ENCODE data around the gene CKMT1B.
"Not testable (repeated sequence)": the region's sequence is repeated elsewhere in the genome, so short reads cannot be mapped to it uniquely, and the experiment has no call there.

Gene CKMT1B

DNA sequence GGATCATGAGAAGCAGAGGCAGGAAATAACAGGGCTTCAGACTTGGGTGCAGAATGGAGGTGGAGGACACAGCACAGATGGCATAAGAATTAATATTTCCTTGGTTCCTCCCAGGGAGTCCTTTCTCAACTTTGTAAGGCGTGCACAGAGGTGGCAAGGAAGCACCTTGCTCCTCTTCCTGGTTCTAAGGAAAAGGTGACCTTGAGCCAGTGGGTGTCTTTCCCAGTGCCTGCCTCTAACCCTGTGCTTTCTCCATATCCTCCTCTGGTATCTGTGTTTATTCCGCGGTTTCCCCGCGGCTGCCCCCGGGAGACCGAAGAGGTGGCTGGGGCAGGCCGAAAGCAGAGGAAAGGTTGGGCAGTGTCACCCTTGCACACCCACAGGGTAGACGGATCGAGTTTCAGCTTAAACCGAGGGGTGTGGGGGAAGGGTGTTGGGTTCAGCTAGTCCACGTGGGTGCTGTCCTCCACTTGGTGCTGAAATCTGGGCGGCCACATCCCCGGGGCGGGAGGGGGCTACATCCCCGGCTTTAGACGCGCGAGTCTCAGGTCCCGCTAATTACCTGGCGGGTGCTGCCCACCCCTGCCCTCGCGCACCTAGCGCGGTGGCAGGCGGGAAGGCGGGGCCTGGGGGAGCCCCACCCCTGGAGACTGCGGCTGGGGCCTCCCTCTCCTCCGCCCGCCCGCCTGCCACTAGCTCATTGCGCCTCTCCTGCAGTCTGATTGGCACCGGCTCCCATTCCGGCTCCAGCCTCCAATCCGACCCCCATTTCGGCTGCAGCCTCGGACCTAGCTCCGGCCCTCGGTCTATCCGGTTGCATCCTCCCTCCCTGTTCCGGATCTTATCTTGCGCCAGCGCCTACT lies at the start of gene CKMT1B:
TSS of gene CKMT1B (plus strand) at position 700 of the 863 bp plus-strand sequence. CDS start 192 bp downstream, outside the sequence.
- H3K4me3 ChIP-seq (replicated peaks in 1 of 2; ENCODE audit: low read depth in 2 of 2, low read length in 2 of 2); DNase-seq (ENCODE audit: low read depth in 2 of 2): not testable (repeated sequence)

DNA sequence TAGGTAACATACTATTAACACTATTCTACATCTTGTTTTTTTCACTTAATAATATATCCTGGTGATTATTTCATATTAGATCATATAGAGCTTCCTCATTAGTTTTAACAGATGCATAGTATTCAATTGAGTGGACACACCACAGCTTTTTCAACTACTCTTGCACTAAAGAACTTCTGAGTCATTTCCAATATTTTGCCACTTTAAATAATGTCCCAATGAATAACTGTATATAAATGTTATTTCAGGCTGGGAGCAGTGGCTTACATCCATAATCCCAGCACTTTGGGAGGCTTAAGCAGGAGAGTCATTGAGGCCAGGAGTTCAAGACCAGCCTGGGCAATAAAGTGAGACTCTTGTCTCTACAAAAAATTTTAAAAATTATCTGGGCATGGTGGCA lies 49.6 kb upstream of the CKMT1B start:
- no peak overlapping the region for H3K4me3 ChIP-seq (replicated peaks in 1 of 2; ENCODE audit: low read depth in 2 of 2, low read length in 2 of 2)
- TF ChIP-seq, protein P1, sequence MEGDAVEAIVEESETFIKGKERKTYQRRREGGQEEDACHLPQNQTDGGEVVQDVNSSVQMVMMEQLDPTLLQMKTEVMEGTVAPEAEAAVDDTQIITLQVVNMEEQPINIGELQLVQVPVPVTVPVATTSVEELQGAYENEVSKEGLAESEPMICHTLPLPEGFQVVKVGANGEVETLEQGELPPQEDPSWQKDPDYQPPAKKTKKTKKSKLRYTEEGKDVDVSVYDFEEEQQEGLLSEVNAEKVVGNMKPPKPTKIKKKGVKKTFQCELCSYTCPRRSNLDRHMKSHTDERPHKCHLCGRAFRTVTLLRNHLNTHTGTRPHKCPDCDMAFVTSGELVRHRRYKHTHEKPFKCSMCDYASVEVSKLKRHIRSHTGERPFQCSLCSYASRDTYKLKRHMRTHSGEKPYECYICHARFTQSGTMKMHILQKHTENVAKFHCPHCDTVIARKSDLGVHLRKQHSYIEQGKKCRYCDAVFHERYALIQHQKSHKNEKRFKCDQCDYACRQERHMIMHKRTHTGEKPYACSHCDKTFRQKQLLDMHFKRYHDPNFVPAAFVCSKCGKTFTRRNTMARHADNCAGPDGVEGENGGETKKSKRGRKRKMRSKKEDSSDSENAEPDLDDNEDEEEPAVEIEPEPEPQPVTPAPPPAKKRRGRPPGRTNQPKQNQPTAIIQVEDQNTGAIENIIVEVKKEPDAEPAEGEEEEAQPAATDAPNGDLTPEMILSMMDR (IDR thresholded peaks at IDR 0.05; ENCODE audit: low read depth, low read length) = no peak
- peak in 1 of 2 donors; percentile 32 for DNase-seq (ENCODE audit: low read depth in 2 of 2)

GRCh38 chr15:43545426-43545825 lies 48.4 kb upstream of the CKMT1B start:
- TF ChIP-seq, protein P1 (IDR thresholded peaks at IDR 0.05; ENCODE audit: low read depth, low read length) = no peak
- no peak for DNase-seq (ENCODE audit: low read depth in 2 of 2)
- H3K4me3 ChIP-seq (replicated peaks in 1 of 2; ENCODE audit: low read depth in 2 of 2, low read length in 2 of 2) = no peak overlapping the region

GRCh38 chr15:43547539-43547938 lies 46.3 kb upstream of the CKMT1B start:
- no peak overlapping the region for H3K4me3 ChIP-seq (replicated peaks in 1 of 2; ENCODE audit: low read depth in 2 of 2, low read length in 2 of 2)
- DNase-seq (ENCODE audit: low read depth in 2 of 2) = no peak
- TF ChIP-seq, protein P1 (IDR thresholded peaks at IDR 0.05; ENCODE audit: low read depth, low read length) = no peak

GRCh38 chr15:43550527-43551363 lies 43.1 kb upstream of the CKMT1B start:
- TF ChIP-seq, protein P1 (IDR thresholded peaks at IDR 0.05; ENCODE audit: low read depth, low read length) = no peak
- DNase-seq (ENCODE audit: low read depth in 2 of 2) = peak; percentile 54 to 64
- no peak overlapping the region for H3K4me3 ChIP-seq (replicated peaks in 1 of 2; ENCODE audit: low read depth in 2 of 2, low read length in 2 of 2)

GRCh38 chr15:43552256-43552655 lies 41.6 kb upstream of the CKMT1B start:
- H3K4me3 ChIP-seq (replicated peaks in 1 of 2; ENCODE audit: low read depth in 2 of 2, low read length in 2 of 2) = no peak overlapping the region
- no peak for DNase-seq (ENCODE audit: low read depth in 2 of 2)
- TF ChIP-seq, protein P1 (IDR thresholded peaks at IDR 0.05; ENCODE audit: low read depth, low read length) = no peak

- DNase-seq (ENCODE audit: low read depth in 2 of 2) = no peak
- no peak overlapping the region for H3K4me3 ChIP-seq (replicated peaks in 1 of 2; ENCODE audit: low read depth in 2 of 2, low read length in 2 of 2)
- TF ChIP-seq, protein P1 (IDR thresholded peaks at IDR 0.05; ENCODE audit: low read depth, low read length) = no peak
Measured at GRCh38 chr15:43552986-43553385, 40.8 kb upstream of the CKMT1B start.

DNA sequence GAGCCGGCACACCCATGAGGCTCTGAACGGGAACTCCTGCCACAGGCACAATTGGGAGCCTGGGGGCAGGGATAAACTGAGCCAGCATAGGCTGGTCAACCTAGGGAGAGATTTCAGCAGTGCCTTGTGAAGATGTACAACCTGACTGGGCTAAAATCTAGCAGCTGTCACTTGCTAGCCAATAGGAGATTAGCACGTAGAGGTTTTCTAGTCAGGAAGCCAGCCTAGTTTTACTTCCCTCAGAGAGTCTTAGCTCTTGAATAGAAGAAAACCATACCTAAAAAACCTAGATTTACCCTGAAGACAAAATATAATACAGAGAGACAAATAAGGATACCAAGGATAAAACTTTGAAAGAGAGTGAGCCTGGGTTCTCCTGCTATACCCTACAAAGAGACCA lies 31.1 kb upstream of the CKMT1B start:
- not testable (repeated sequence) for H3K4me3 ChIP-seq (replicated peaks in 1 of 2; ENCODE audit: low read depth in 2 of 2, low read length in 2 of 2); DNase-seq (ENCODE audit: low read depth in 2 of 2)

DNA sequence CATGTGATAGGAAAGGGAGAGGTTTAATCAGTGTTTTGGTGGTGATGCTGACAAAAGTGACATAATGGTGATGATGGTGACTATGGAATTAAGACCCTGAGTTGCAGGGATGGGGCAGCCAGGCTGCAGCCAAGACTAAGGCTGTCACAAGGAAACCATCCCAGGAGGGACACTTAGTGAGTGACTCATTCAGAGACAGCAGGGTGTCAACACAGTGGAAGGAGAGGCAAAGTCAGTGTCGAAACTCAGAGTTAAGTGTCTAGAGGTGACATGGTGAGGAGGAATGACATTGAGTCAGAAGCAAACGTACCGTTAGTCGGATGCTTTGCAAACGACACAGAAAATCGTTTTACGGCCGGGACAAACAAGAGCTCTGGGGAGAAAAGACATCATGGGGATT lies 30.0 kb upstream of the CKMT1B start:
- DNase-seq (ENCODE audit: low read depth in 2 of 2) = not testable (repeated sequence)

DNA sequence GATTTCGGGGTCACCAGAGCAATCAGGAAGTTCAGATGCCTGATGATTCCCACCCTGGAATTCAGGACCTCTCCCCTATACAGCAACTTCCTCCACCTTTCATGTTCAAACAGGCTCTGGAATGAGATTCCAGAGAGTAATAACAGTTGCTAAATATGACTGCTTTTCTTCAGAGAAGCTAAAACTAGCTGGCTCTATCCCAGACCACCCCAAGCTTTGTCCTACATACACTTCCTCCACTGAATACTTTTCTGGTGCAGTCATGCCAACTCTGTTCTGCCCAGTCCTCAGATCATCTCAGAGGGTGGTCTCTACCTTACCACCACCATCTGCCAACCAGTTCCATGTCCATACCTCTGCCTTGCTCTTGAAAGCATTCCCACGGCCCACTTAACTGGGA lies 27.2 kb upstream of the CKMT1B start:
- H3K4me3 ChIP-seq (replicated peaks in 1 of 2; ENCODE audit: low read depth in 2 of 2, low read length in 2 of 2); DNase-seq (ENCODE audit: low read depth in 2 of 2): not testable (repeated sequence)

More for the DNA sequence above, 30.0 kb upstream of the CKMT1B start:
- not testable (repeated sequence) for H3K4me3 ChIP-seq (replicated peaks in 1 of 2; ENCODE audit: low read depth in 2 of 2, low read length in 2 of 2)
